HCT116 (cell line): Measurements from ENCODE around the gene TP53AIP1. TPM values are rescaled to one million over a fixed set of nuclear protein-coding genes. Genes with fewer than 3 reads are reported as not detected.

Source experiments
- ATF3 ChIP-seq: IDR thresholded peaks from 2 replicates; pipeline ENCODE4 v1.6.1; 2012
- ELF1 ChIP-seq: IDR thresholded peaks from 2 replicates; pipeline ENCODE4 v1.6.1; 2012; ENCODE audit warnings: low read depth, borderline replicate concordance
- FOSL1 ChIP-seq: IDR thresholded peaks from 2 replicates; pipeline ENCODE4 v1.6.1; 2012; ENCODE audit warnings: low read depth
- POLR2A ChIP-seq: IDR thresholded peaks from 2 replicates; pipeline ENCODE4 v1.7.0; 2011; ENCODE audit warnings: borderline replicate concordance; ENCODE audit not compliant: insufficient read depth, insufficient read length; ENCODE audit errors: extremely low read depth
- POLR2AphosphoS5 ChIP-seq: IDR thresholded peaks from 2 replicates; pipeline ENCODE4 v1.6.1; 2011; ENCODE audit warnings: mild to moderate bottlenecking, low read depth, low read length, moderate library complexity
- REST ChIP-seq: IDR thresholded peaks from 2 replicates; pipeline ENCODE4 v1.6.1; 2012; ENCODE audit warnings: low read depth
- SP1 ChIP-seq: IDR thresholded peaks from 2 replicates; pipeline ENCODE4 v1.6.1; 2012; ENCODE audit warnings: low read depth
- TCF7L2 ChIP-seq: IDR thresholded peaks from 2 replicates; pipeline ENCODE4 v1.7.0; 2011; ENCODE audit warnings: borderline replicate concordance, inconsistent platforms; ENCODE audit not compliant: insufficient read depth, insufficient read length; ENCODE audit errors: extremely low read depth
- ZBTB33 ChIP-seq: IDR thresholded peaks from 2 replicates; pipeline ENCODE4 v1.6.1; 2011; ENCODE audit warnings: mild to moderate bottlenecking, low read length, moderate library complexity; ENCODE audit not compliant: insufficient replicate concordance; ENCODE audit errors: extremely low read depth
- ZNF274 ChIP-seq: fragments of 200-500 bp; sonication (Bioruptor generic); IDR thresholded peaks from 2 replicates; pipeline ENCODE4 v1.6.1; 2014; ENCODE audit warnings: mild to moderate bottlenecking, low read depth, low read length, inconsistent platforms
- total RNA-seq: library from RNA; stranded (reverse); gene quantifications from one replicate; pipeline ENCODE4 v1.2.1, GENCODE V29; 2021; ENCODE audit not compliant: unreplicated experiment

TP53AIP1 gene
- total RNA-seq, 1 experiment from 2014 or later: 0.15 TPM

GRCh38 chr11:128967578-128967977 lies 24.9 kb upstream of the TP53AIP1 start (continued):
- TF ChIP-seq REST: no peak
- TF ChIP-seq FOSL1: no peak
- TF ChIP-seq ELF1: no peak
- TF ChIP-seq POLR2A: no peak
- TF ChIP-seq TCF7L2: no peak
- no peak for TF ChIP-seq ATF3
- TF ChIP-seq ZNF274: no peak
- TF ChIP-seq ZBTB33: no peak
- no peak for TF ChIP-seq SP1
- TF ChIP-seq POLR2AphosphoS5: no peak
